ENCODE data around the gene TAOK2.
"Not testable (repeated sequence)": the region's sequence is repeated elsewhere in the genome, so short reads cannot be mapped to it uniquely, and the experiment has no call there.

The TAOK2 gene

GRCh38 chr16:29973384-29974246 is at the start of gene TAOK2:
Gene TAOK2 (plus strand): TSS chr16:29973868. CDS start chr16:29977773, 3,905 bp downstream.
- DNase-seq (ENCODE audit: low spot score), result peak; percentile 99

- no peak for DNase-seq (ENCODE audit: low spot score)
These were observed 48.4 kb upstream of the TAOK2 start for GRCh38 chr16:29925105-29925756.

- peak; percentile 88 for DNase-seq (ENCODE audit: low spot score)
These were observed 47.6 kb upstream of the TAOK2 start, which contains the start of gene KCTD13 for GRCh38 chr16:29925781-29926710. Gene KCTD13 (minus strand): TSS chr16:29926226. CDS start chr16:29926033, 193 bp downstream.

GRCh38 chr16:29926711-29927052 is 47.0 kb upstream of the TAOK2 start:
- peak; percentile 41 for DNase-seq (ENCODE audit: low spot score)

- no peak for DNase-seq (ENCODE audit: low spot score)
These were observed 46.4 kb upstream of the TAOK2 start for GRCh38 chr16:29927070-29927905.

GRCh38 chr16:29931750-29932149 is 41.9 kb upstream of the TAOK2 start:
- not testable (repeated sequence) for DNase-seq (ENCODE audit: low spot score)

GRCh38 chr16:29940656-29941055 is 33.0 kb upstream of the TAOK2 start:
- DNase-seq (ENCODE audit: low spot score), result no peak

GRCh38 chr16:29943846-29944799 is 29.5 kb upstream of the TAOK2 start:
- DNase-seq (ENCODE audit: low spot score), result peak; percentile 99

- no peak for DNase-seq (ENCODE audit: low spot score)
These were observed 25.8 kb upstream of the TAOK2 start for GRCh38 chr16:29947897-29948296.

- no peak for DNase-seq (ENCODE audit: low spot score)
These were observed 22.7 kb upstream of the TAOK2 start for GRCh38 chr16:29950806-29951461.

GRCh38 chr16:29951625-29952365 is 21.9 kb upstream of the TAOK2 start:
- DNase-seq (ENCODE audit: low spot score), result no peak

- no peak for DNase-seq (ENCODE audit: low spot score)
These were observed 14.9 kb upstream of the TAOK2 start for GRCh38 chr16:29958756-29959155.

GRCh38 chr16:29959293-29959692 is 14.4 kb upstream of the TAOK2 start:
- no peak for DNase-seq (ENCODE audit: low spot score)

- DNase-seq (ENCODE audit: low spot score), result not testable (repeated sequence)
These were observed 13.8 kb upstream of the TAOK2 start for GRCh38 chr16:29959821-29960220.

GRCh38 chr16:29961127-29961478 is 12.6 kb upstream of the TAOK2 start:
- DNase-seq (ENCODE audit: low spot score), result no peak

- peak; percentile 93 for DNase-seq (ENCODE audit: low spot score)
These were observed 12.0 kb upstream of the TAOK2 start, which contains the start of gene TMEM219 for GRCh38 chr16:29961479-29962343. Gene TMEM219 (plus strand): TSS chr16:29962079. CDS start chr16:29963144, 1,065 bp downstream.

- DNase-seq (ENCODE audit: low spot score), result peak; percentile 36
These were observed 11.2 kb upstream of the TAOK2 start for GRCh38 chr16:29962344-29962994.

Data from kidney tubule cell (primary cell).